ENCODE data around the gene PI4K2B. TPM values are rescaled to one million over a fixed set of nuclear protein-coding genes. Genes with fewer than 3 reads are reported as not detected.

Gene PI4K2B
- total RNA-seq, 1 experiment from 2014 or later = 10.3 TPM

DNA sequence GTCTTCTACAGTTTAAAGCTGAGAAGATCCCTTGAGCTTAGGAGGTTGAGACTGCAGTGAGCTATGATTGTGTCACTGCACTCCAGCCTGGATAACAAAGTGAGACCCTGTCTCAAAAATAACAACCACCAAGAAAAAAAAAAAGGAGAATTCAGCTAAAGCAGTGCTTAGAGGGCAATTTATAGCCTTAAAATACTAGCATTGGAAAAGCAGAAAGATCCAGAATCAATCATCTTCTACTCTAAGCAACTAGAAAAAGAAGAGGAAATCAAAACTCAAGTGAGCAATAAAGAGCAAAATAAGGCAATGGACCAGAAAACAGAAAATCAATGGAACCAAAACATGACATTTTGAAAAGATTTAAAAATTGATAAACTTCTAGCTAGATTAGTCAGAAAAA lies 639 bp upstream of the PI4K2B start:
- H2BK12ac ChIP-seq (ENCODE audit: insufficient read length, low read depth, low read length) = no peak overlapping the region
- H3K56ac ChIP-seq (ENCODE audit: insufficient read length, low read depth, low read length) = no peak overlapping the region
- H3K4ac ChIP-seq (ENCODE audit: low read depth, low read length) = no peak overlapping the region
- no peaks in the 10 kb centered on the region for H3K79me2 ChIP-seq (ENCODE audit: insufficient read depth, low read length)
- H3K23ac ChIP-seq (ENCODE audit: insufficient read length, low read depth, low read length) = no peak overlapping the region
- H3K27ac ChIP-seq (ENCODE audit: insufficient read length, low read depth, low read length) = no peak overlapping the region
- H3K23me2 ChIP-seq (ENCODE audit: insufficient read length, low read depth, low read length, poor library complexity, severe bottlenecking) = peaks cover 5% of the 10 kb centered on the region
- peaks cover 37 to 40% of the 10 kb centered on the region in 2 experiments for H3K9me3 Mint-ChIP-seq
- no peak overlapping the region for H2BK20ac ChIP-seq (ENCODE audit: low read depth, low read length, poor library complexity, severe bottlenecking)
- peaks cover 22% of the 10 kb centered on the region for H3K27me3 Mint-ChIP-seq (ENCODE audit: low read depth)
- no peak overlapping the region for H2BK5ac ChIP-seq (ENCODE audit: insufficient read length, low read length)
- H4K20me1 ChIP-seq (ENCODE audit: control insufficient read depth, insufficient read depth, insufficient read length) = no peaks in the 10 kb centered on the region
- H3K4me1 ChIP-seq (ENCODE audit: insufficient read depth, low read length) = no peaks in the 10 kb centered on the region
- H3K79me1 ChIP-seq (ENCODE audit: insufficient read depth, low read depth, low read length, poor library complexity, severe bottlenecking) = no peaks in the 10 kb centered on the region
- DNase-seq = no peak
- H3K14ac ChIP-seq (ENCODE audit: insufficient read depth, low read length) = no peak overlapping the region
- H3K4me2 ChIP-seq (ENCODE audit: insufficient read depth, insufficient read length, low read length) = peak overlapping the region; percentile 89
- peaks cover 9 to 48% (median 10%) of the 10 kb centered on the region in 3 experiments for H3K36me3 Mint-ChIP-seq (ENCODE audit: insufficient read depth in 1 of 3, low read depth in 3 of 3)
- peaks cover 8 to 11% of the 10 kb centered on the region in 2 experiments for H3K4me1 Mint-ChIP-seq
- no peak overlapping the region for H4K8ac ChIP-seq (replicated peaks; ENCODE audit: insufficient read length, low read depth, low read length)
- H3K9ac ChIP-seq (ENCODE audit: extremely low read depth, insufficient read length, low read length) = no peak overlapping the region
- no peak overlapping the region for H3T11ph ChIP-seq (ENCODE audit: low read length)
- no peaks in the 10 kb centered on the region for H3K9me3 ChIP-seq (ENCODE audit: control insufficient read depth, low read depth, low read length)
- TF ChIP-seq, protein P1, sequence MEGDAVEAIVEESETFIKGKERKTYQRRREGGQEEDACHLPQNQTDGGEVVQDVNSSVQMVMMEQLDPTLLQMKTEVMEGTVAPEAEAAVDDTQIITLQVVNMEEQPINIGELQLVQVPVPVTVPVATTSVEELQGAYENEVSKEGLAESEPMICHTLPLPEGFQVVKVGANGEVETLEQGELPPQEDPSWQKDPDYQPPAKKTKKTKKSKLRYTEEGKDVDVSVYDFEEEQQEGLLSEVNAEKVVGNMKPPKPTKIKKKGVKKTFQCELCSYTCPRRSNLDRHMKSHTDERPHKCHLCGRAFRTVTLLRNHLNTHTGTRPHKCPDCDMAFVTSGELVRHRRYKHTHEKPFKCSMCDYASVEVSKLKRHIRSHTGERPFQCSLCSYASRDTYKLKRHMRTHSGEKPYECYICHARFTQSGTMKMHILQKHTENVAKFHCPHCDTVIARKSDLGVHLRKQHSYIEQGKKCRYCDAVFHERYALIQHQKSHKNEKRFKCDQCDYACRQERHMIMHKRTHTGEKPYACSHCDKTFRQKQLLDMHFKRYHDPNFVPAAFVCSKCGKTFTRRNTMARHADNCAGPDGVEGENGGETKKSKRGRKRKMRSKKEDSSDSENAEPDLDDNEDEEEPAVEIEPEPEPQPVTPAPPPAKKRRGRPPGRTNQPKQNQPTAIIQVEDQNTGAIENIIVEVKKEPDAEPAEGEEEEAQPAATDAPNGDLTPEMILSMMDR (conservative IDR thresholded peaks at IDR 0.05) = no peak
- no peak overlapping the region for H2AK5ac ChIP-seq (ENCODE audit: insufficient read length, low read length)
- no peak overlapping the region for H3K18ac ChIP-seq (ENCODE audit: insufficient read length, low read depth, low read length)
- peak overlapping the region; percentile 75 to 80 for H3K4me3 Mint-ChIP-seq
- no peaks in the 10 kb centered on the region for H3K27me3 ChIP-seq (ENCODE audit: insufficient read depth, low read length)
- H4K5ac ChIP-seq (ENCODE audit: insufficient read length, low read depth, low read length) = no peak overlapping the region
- H2BK15ac ChIP-seq (ENCODE audit: low read depth, low read length) = no peak overlapping the region
- no peak overlapping the region for H2BK120ac ChIP-seq (ENCODE audit: low read depth, low read length, poor library complexity, severe bottlenecking)
- H2AFZ ChIP-seq (ENCODE audit: low read length) = no peak overlapping the region
- H4K91ac ChIP-seq (ENCODE audit: insufficient read length, low read depth, low read length) = no peak overlapping the region
- H3K27ac Mint-ChIP-seq = no peak overlapping the region

Measured in H9 (cell line).